Epithelial cell of proximal tubule (primary cell): Measurements from ENCODE around the gene PRKN. TPM values are rescaled to one million over a fixed set of nuclear protein-coding genes. Genes with fewer than 3 reads are reported as not detected.

Source experiments
- DNase-seq: peaks from one replicate; pipeline ENCODE4 v3.0.0-alpha.2; 2011; ENCODE audit warnings: low read depth
- H3K4me3 ChIP-seq: 2 replicates; pipeline ENCODE4 v1.5.1; 2011; ENCODE audit warnings: low read depth, mild to moderate bottlenecking, low read length
- total RNA-seq: library from RNA; depleted of rRNA; stranded (reverse); fragments of >200 nt; gene quantifications from 2 replicates; pipeline ENCODE4 v1.2.3, GENCODE V29; 2015
- TF ChIP-seq, protein P1 (sequence below): conservative IDR thresholded peaks from 2 replicates; pipeline ENCODE4 v1.5.1; 2012; ENCODE audit warnings: low read depth, mild to moderate bottlenecking, low read length

The PRKN gene
- total RNA-seq, 1 donor from 2014 or later = 0.58 TPM

GRCh38 chr6:161369339-161369738 lies 1358.2 kb downstream of the PRKN start:
- no peak overlapping the region for H3K4me3 ChIP-seq
- TF ChIP-seq, protein P1, sequence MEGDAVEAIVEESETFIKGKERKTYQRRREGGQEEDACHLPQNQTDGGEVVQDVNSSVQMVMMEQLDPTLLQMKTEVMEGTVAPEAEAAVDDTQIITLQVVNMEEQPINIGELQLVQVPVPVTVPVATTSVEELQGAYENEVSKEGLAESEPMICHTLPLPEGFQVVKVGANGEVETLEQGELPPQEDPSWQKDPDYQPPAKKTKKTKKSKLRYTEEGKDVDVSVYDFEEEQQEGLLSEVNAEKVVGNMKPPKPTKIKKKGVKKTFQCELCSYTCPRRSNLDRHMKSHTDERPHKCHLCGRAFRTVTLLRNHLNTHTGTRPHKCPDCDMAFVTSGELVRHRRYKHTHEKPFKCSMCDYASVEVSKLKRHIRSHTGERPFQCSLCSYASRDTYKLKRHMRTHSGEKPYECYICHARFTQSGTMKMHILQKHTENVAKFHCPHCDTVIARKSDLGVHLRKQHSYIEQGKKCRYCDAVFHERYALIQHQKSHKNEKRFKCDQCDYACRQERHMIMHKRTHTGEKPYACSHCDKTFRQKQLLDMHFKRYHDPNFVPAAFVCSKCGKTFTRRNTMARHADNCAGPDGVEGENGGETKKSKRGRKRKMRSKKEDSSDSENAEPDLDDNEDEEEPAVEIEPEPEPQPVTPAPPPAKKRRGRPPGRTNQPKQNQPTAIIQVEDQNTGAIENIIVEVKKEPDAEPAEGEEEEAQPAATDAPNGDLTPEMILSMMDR = no peak
- peak; percentile 90 for DNase-seq

DNA sequence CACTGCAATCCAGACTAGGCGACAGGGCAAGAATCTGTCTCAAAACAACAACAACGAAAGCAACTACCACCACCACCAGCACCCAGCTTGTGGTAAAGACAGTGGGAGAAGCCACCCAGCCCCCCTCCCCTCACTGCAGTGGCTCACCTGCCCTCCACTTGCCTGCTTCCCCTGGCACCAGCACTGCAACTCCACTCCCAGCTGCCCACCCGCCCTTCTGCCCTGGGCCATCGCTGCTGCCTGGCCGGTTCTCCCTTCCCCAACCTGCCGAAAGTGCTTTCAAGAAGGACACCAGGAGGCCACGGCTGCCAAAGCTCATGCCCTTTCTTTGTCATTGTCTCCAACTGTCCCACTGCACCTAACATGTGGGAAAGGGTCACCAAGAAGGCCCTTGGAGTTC lies 1359.1 kb downstream of the PRKN start:
- TF ChIP-seq, protein P1 = no peak
- H3K4me3 ChIP-seq = no peak overlapping the region
- DNase-seq = no peak

GRCh38 chr6:161367472-161367871 lies 1360.1 kb downstream of the PRKN start:
- no peak for DNase-seq
- H3K4me3 ChIP-seq = no peak overlapping the region
- TF ChIP-seq, protein P1 = no peak

- TF ChIP-seq, protein P1 = no peak
- H3K4me3 ChIP-seq = no peak overlapping the region
- no peak for DNase-seq
Observed at GRCh38 chr6:161366301-161366923, 1361.2 kb downstream of the PRKN start.

DNA sequence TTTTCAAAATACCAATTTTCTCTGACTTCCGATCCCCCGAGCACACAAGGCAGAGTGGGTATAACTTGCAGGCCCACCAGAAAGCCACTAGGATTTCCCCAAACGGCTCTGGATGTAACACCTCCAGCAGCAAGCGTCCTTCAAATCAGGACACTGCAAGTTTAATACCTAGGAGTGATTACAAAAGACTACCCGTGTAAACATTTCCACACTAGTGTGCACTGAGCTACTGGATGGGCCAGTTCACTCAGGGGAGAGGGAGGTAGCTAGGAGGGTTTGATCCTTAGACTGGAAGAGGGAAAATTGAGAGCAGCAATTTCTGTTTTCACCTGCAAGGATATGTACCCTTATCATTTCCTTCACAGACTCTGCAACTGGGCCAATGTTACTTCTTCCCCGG lies 1361.9 kb downstream of the PRKN start:
- no peak overlapping the region for H3K4me3 ChIP-seq
- no peak for DNase-seq
- TF ChIP-seq, protein P1 = no peak

- no peak for DNase-seq
- H3K4me3 ChIP-seq = no peak overlapping the region
- TF ChIP-seq, protein P1 = no peak
Observed at GRCh38 chr6:161363286-161363685, 1364.3 kb downstream of the PRKN start.

GRCh38 chr6:161362266-161362665 lies 1365.3 kb downstream of the PRKN start:
- TF ChIP-seq, protein P1 = no peak
- DNase-seq = no peak
- no peak overlapping the region for H3K4me3 ChIP-seq
